DND-41 (cell line): ENCODE data around the gene TBC1D1.

Source experiments
- ATAC-seq: fragments of 200-7000 bp; cut with Tn5 transposase; 3 replicates; pipeline ENCODE4 v1.9.1; 2021; ENCODE audit warnings: low read depth; ENCODE audit not compliant: insufficient read depth
- DNase-seq: peaks from one replicate; pipeline ENCODE4 v3.0.0-alpha.2; 2020
- H2AFZ ChIP-seq: 2 replicates; pipeline ENCODE4 v1.6.0; 2012; ENCODE audit warnings: low read depth, low read length
- H3K27ac ChIP-seq: 2 replicates; pipeline ENCODE4 v1.5.1; 2012; ENCODE audit warnings: low read length, inconsistent platforms
- H3K27me3 ChIP-seq: fragments of 200-600 bp; sonication (generic); 2 replicates; pipeline ENCODE4 v1.6.0; 2012; ENCODE audit warnings: low read length, mild to moderate bottlenecking, inconsistent platforms; ENCODE audit not compliant: insufficient read depth, poor library complexity
- H3K36me3 ChIP-seq: 2 replicates; pipeline ENCODE4 v1.5.1; 2012; ENCODE audit warnings: low read length, inconsistent platforms; ENCODE audit not compliant: insufficient read depth
- H3K4me1 ChIP-seq: 2 replicates; pipeline ENCODE4 v1.5.1; 2012; ENCODE audit warnings: mild to moderate bottlenecking, low read length; ENCODE audit not compliant: insufficient read depth
- H3K4me2 ChIP-seq: 2 replicates; pipeline ENCODE4 v1.6.0; 2012; ENCODE audit warnings: mild to moderate bottlenecking, moderate library complexity, low read length, inconsistent platforms; ENCODE audit not compliant: insufficient read depth
- H3K4me3 ChIP-seq, 2 experiments: fragments of 200-600 bp in 1 of 2; shearing (Covaris generic) in 1 of 2; 2 replicates each; pipeline ENCODE4 v1.5.1; 2012 to 2016; ENCODE audit warnings: inconsistent platforms in 2 of 2, low read length in 2 of 2, mild to moderate bottlenecking in 2 of 2, low read depth in 1 of 2, moderate library complexity in 1 of 2
- H3K79me2 ChIP-seq: 2 replicates; pipeline ENCODE4 v1.6.0; 2012; ENCODE audit warnings: low read length, inconsistent platforms; ENCODE audit not compliant: insufficient read depth
- H3K9ac ChIP-seq: 2 replicates; pipeline ENCODE4 v1.6.0; 2012; ENCODE audit warnings: low read depth, mild to moderate bottlenecking, inconsistent platforms, low read length, moderate library complexity
- H3K9me3 ChIP-seq: 2 replicates; pipeline ENCODE4 v1.5.1; 2012; ENCODE audit warnings: low read length, moderate library complexity, mild to moderate bottlenecking, inconsistent platforms; ENCODE audit not compliant: insufficient read depth, severe bottlenecking
- H4K20me1 ChIP-seq: 2 replicates; pipeline ENCODE4 v1.6.0; 2012; ENCODE audit warnings: low read length; ENCODE audit not compliant: insufficient read depth
- CTCF ChIP-seq: IDR thresholded peaks from 2 replicates; pipeline ENCODE4 v1.5.1; 2012; ENCODE audit warnings: borderline replicate concordance, low read length, moderate library complexity, mild to moderate bottlenecking; ENCODE audit not compliant: poor library complexity, severe bottlenecking; ENCODE audit errors: extremely low read depth
- EZH2 ChIP-seq: IDR thresholded peaks from 3 replicates; pipeline ENCODE4 v1.6.1; 2012; ENCODE audit warnings: borderline replicate concordance, low read depth, mild to moderate bottlenecking, moderate library complexity, low read length, inconsistent platforms; ENCODE audit not compliant: severe bottlenecking

Gene TBC1D1

GRCh38 chr4:38099020-38099600, 208.2 kb downstream of the TBC1D1 start:
- no peak for DNase-seq
- no peak overlapping the region for H2AFZ ChIP-seq
- H3K27ac ChIP-seq: no peak overlapping the region
- H3K4me3 ChIP-seq: no peak overlapping the region
- peaks cover 71% of the 10 kb centered on the region for H3K36me3 ChIP-seq
- no peak for ATAC-seq
- no peaks in the 10 kb centered on the region for H3K4me1 ChIP-seq
- no peaks in the 10 kb centered on the region for H3K9me3 ChIP-seq
- TF ChIP-seq EZH2 (no peak), CTCF (no peak)
- H3K9ac ChIP-seq: no peak overlapping the region
- H3K79me2 ChIP-seq: no peaks in the 10 kb centered on the region
- H3K27me3 ChIP-seq: no peaks in the 10 kb centered on the region
- H4K20me1 ChIP-seq: no peaks in the 10 kb centered on the region
- H3K4me2 ChIP-seq: no peak overlapping the region

GRCh38 chr4:38099908-38100407, 209.1 kb downstream of the TBC1D1 start:
- Histone ChIP-seq H3K9me3 (no peaks in the 10 kb centered on the region), H3K27me3 (no peaks in the 10 kb centered on the region), H3K27ac (no peak overlapping the region), H3K9ac (no peak overlapping the region), H4K20me1 (no peaks in the 10 kb centered on the region), H3K4me1 (no peaks in the 10 kb centered on the region), H3K79me2 (no peaks in the 10 kb centered on the region), H3K36me3 (peaks cover 71% of the 10 kb centered on the region), H3K4me2 (no peak overlapping the region), H3K4me3 (no peak overlapping the region), H2AFZ (no peak overlapping the region)
- TF ChIP-seq EZH2 (no peak), CTCF (no peak)
- ATAC-seq (no peak), DNase-seq (no peak)

- no peak overlapping the region for H3K27ac ChIP-seq
- no peak overlapping the region for H3K4me2 ChIP-seq
- ATAC-seq: no peak
Observed at GRCh38 chr4:38100474-38101255, 209.8 kb downstream of the TBC1D1 start.

More at GRCh38 chr4:38100474-38101255, 209.8 kb downstream of the TBC1D1 start:
- no peaks in the 10 kb centered on the region for H3K79me2 ChIP-seq
- TF ChIP-seq CTCF (no peak), EZH2 (no peak)
- no peaks in the 10 kb centered on the region for H4K20me1 ChIP-seq
- peaks cover 73% of the 10 kb centered on the region for H3K36me3 ChIP-seq
- H3K4me1 ChIP-seq: no peaks in the 10 kb centered on the region
- no peak overlapping the region for H2AFZ ChIP-seq
- no peaks in the 10 kb centered on the region for H3K9me3 ChIP-seq
- no peak overlapping the region for H3K4me3 ChIP-seq
- H3K27me3 ChIP-seq: no peaks in the 10 kb centered on the region
- no peak overlapping the region for H3K9ac ChIP-seq
- DNase-seq: no peak
